ENCODE data around the gene MRPL9.

MRPL9 gene

GRCh38 chr1:151762941-151763921 is at the start of gene MRPL9:
MRPL9 (minus strand) TSS chr1:151763496; CDS start chr1:151763479, 17 bp downstream.
- peak; percentile 84 for DNase-seq

- no peak for DNase-seq
These were observed 47.9 kb upstream of the MRPL9 start for GRCh38 chr1:151811181-151811580.

DNA sequence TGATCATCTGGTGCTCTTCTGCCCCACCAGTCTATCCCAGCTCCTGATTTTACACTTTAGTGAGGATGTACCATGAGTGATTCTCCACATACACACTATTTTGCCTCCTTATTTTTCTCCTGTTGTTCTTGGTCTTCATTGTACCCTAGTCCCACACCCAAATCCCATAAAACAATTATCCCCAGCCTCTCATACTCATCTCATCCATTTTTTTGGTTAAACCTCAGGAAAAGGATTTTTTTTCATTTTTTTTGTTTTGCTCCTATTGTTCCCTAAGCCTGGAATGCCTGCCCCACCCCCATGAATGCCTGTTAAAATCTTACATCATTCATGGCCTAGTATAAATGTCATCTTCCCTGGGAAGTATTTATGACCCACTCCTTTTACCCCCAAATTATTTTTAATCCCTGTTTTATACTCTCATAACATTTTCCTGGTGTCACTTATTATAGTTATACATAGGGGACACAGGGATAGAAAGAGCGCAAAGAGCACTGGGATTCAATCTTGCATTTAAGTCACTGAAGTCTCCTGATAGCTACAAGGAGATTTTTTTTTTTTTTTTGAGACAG is 46.8 kb upstream of the MRPL9 start:
- DNase-seq = no peak

GRCh38 chr1:151809290-151809984 is 46.1 kb upstream of the MRPL9 start:
- DNase-seq = no peak

- DNase-seq = no peak
These were observed 44.5 kb upstream of the MRPL9 start for GRCh38 chr1:151807766-151808165.

DNA sequence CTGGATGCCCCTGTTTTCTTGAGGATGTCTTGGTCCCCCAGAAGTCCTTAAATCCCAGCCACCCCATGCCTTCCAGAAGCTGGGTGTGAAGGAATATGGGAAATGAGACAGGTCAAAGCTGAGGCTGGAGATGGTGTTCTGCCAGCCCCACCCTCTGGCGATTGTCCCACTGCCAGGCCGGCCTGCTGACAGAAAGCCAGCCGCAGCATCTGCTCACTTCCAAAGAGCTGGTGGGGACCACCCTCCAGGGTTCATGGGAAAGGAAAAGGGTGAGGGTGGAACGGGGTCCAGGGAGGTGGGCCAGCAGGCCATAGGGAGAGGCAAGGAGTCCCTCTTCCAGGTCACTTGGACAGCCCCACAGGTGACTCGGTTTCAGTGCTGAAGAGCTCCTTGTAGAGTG is 43.8 kb upstream of the MRPL9 start:
- no peak for DNase-seq

GRCh38 chr1:151806170-151806569 is 42.9 kb upstream of the MRPL9 start:
- no peak for DNase-seq

- no peak for DNase-seq
These were observed 41.9 kb upstream of the MRPL9 start, which contains the start of gene LINGO4 for GRCh38 chr1:151805066-151805820. LINGO4 (minus strand) TSS chr1:151805419; CDS start chr1:151802704, 2,715 bp downstream.

DNA sequence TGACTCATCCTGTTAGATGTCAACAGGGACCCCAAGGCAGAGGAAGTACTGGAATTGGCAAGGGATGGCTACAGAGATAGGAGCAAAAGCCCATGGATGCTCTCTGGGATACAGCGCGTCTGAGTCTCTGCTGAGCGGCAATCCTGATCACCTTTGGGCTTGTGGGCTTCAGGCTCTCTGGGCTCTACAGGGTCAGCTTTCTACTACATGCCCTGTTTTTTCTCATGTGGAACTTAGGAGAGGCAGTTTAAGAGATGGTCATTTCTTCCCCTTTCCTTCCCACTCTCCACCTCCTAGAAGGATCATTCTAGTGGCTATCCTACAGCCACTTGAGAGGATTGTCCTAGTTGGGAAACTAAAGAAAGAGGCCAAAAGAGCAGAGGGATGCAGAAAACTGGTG is 40.6 kb upstream of the MRPL9 start:
- no peak for DNase-seq

- DNase-seq = no peak
These were observed 39.9 kb upstream of the MRPL9 start for GRCh38 chr1:151803164-151803563.

DNA sequence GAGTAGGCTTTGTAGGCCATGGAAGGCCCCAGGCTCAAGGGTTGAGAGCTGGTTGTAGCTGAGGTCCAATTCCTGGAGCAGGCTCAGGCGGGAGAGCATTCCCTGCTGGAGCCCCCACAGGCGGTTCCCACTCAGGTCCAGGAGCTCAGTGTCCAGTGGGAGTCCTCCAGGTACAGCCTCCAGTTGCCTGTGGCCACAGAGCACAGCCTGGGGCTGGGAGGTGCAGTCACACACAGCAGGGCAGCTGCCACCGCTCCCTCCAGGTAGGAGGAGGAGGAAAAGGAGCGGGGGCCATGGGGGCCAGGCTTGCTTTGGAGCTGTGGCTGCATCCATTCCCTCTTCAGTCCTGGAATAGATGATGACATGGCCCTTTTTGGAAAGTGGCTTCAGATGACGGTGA is 39.1 kb upstream of the MRPL9 start:
- no peak for DNase-seq

- DNase-seq = no peak
These were observed 38.5 kb upstream of the MRPL9 start for GRCh38 chr1:151801846-151802245.

- no peak for DNase-seq
These were observed 38.1 kb upstream of the MRPL9 start for GRCh38 chr1:151801310-151801820.

DNA sequence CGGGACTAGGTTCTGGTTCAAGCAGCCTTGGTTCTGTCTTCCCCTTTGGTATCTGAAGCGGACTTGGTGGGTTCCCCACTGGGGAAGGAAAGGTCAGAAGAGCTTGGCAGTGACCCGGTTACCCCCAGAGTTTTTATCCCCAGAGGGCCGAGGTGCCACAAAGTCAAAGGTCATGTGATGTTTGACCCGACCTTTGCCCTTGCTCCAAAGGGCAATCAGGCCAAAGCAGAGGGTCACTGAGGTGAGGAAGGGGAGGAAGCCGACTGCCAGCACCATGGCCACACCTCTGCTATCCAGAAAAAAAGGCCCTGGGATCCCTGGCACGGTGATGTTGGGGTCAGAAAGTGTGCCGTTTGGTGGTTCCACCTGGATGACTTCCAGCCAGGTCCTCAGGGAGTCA is 37.5 kb upstream of the MRPL9 start:
- DNase-seq = no peak

DNA sequence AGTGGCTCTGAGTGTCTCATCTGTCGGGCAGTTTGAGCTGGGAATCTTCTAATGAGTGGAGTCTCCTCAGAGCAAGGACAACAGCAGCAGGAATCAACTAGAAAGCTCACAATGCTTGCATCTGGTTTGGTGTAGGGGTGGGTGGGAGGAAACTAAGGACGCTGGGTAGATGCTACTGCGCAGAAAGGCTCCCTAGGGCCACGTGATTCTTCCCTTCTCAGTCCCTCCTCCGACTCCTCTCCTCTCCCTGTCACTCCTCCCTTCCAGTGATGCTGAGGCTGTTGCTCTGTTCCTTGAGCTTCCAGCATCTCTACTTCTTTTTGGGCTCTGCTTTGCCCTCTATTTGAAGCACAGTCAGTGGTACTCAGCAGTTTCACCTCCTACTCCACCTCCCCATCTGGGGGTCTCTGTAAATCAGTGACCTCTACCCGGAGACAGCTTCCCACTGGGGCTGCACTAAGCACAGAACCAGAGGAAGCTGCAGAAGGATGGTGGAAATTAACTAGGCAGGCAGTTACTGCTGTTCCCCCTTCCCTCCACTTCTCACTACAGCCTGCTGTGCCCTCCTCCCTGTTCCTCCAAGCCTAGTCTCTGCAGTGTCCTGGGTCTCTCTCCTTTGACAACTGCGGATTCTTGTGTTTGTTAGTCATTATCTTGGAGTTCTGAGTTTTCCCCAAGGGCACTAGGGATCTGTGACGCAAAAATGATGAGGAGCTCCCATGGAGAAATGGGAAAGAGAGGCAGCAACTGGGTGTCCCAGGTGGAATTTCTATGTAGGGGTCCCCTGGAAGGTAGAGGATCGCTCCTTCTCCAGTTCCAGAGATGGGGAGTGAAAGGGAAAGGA is 36.1 kb upstream of the MRPL9 start:
- no peak for DNase-seq

DNA sequence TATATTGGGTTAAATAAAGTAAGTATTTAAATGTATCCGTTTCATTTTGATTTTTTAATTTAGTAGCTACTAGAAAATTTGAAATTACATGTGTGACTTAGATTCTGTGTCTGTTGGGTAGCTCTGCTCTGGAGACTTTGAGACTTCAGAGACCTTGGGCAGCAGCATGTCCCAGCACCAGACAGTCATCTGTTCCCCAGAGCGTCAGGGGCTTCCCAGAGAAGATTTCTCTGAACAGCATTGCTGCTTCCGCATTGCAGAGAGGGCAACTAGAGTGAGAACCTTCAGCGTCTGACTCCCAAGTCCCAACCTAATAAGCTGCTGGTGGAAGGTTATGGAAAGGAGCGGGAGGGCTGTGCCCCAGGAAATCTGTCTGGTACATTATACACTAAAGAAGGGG is 35.3 kb upstream of the MRPL9 start:
- no peak for DNase-seq

DNA sequence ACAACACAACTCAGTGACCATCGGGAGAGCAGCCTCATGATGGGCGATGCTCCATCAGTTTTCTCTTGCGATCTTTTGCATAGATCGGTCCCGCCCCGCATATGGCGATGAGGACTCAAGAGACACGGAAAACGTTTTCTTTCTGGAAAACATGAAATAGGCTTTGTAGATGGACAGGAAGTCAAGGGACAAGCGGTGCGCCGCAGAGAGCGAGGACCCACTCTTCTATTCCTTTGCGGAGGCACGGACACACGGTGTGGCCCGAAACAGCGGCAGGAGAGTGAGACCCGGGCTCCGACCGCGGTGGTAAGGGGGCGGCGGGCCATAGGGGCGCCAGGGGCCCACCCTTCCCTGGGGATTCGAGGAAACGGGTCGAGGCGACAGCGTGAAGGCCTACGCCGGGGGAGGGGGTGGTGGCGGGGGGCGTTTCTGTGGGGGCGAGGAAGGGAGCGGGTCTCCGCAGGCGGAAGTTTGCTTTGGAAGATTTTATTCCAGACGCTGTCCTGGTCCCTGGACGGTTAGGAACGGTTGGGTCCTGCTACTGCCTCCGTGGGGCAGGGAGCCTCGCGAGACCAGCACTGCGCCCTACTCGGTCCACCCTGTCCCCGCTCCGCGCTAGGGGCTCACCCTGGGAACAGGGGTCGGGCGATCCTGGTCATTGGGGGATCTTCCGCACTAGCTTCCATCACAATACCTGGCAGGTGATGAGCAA is 27.8 kb upstream of the MRPL9 start:
- no peak for DNase-seq

- DNase-seq = peak; percentile 99
These were observed 27.0 kb upstream of the MRPL9 start, which contains the start of gene TDRKH for GRCh38 chr1:151790071-151790939. TDRKH (minus strand) TSS chr1:151790500; CDS start chr1:151783022, 7,478 bp downstream.

GRCh38 chr1:151787689-151788088 is 24.4 kb upstream of the MRPL9 start:
- DNase-seq = no peak

DNA sequence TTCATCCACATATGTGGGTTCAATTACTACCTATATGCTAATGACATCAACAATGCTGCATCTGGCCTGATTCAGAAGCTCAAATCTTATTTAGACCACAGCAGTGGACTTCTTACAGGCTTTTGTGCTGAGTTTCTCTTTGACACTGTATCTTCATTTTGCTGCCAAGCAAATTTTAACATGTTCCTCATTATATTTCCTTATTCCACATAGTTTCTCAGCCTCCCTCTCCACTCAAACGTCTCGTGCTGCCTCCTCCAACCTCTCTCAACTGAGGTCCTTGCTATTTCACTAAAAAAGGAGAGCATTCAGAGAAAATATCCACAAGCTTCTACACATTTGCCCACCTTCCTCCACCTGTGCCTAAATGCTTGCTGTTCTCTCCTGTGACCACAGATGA is 20.5 kb upstream of the MRPL9 start:
- no peak for DNase-seq
